IMR-90 (cell line): Measurements from ENCODE around the gene CAMK2N1.

Experiments used
- MAZ ChIP-seq: IDR thresholded peaks from 2 replicates; pipeline ENCODE4 v1.6.1; 2012; ENCODE audit warnings: low read depth, mild to moderate bottlenecking, low read length, improper control_type of control experiment, moderate library complexity, borderline replicate concordance
- POLR2A ChIP-seq: IDR thresholded peaks from 2 replicates; pipeline ENCODE4 v1.6.1; 2012; ENCODE audit warnings: mild to moderate bottlenecking, low read depth, low read length
- RAD21 ChIP-seq: IDR thresholded peaks from 2 replicates; pipeline ENCODE4 v1.6.1; 2012; ENCODE audit warnings: low read length, improper control_type of control experiment
- RFX5 ChIP-seq: IDR thresholded peaks from 2 replicates; pipeline ENCODE4 v1.8.0; 2012; ENCODE audit warnings: low read depth, mild to moderate bottlenecking, low read length, moderate library complexity
- SMC3 ChIP-seq: fragments of 150-350 bp; IDR thresholded peaks from 2 replicates; pipeline ENCODE4 v1.6.1; 2016; ENCODE audit warnings: low read depth, mild to moderate bottlenecking, antibody characterized with exemption, low read length, moderate library complexity
- TF ChIP-seq, protein P1 (sequence below): conservative IDR thresholded peaks from 2 replicates; pipeline ENCODE4 v1.5.1; 2012; ENCODE audit warnings: mild to moderate bottlenecking, low read depth, low read length, improper control_type of control experiment
- TF ChIP-seq, protein P2 (sequence below): fragments of 150-350 bp; IDR thresholded peaks from 2 replicates; pipeline ENCODE4 v1.6.1; 2016; ENCODE audit warnings: low read depth, mild to moderate bottlenecking, low read length, moderate library complexity, borderline replicate concordance
- TF ChIP-seq, protein P3 (sequence below): fragments of 150-350 bp; IDR thresholded peaks from 2 replicates; pipeline ENCODE4 v1.6.1; 2017; ENCODE audit warnings: mild to moderate bottlenecking, antibody characterized with exemption, low read length, low read depth

DNA sequence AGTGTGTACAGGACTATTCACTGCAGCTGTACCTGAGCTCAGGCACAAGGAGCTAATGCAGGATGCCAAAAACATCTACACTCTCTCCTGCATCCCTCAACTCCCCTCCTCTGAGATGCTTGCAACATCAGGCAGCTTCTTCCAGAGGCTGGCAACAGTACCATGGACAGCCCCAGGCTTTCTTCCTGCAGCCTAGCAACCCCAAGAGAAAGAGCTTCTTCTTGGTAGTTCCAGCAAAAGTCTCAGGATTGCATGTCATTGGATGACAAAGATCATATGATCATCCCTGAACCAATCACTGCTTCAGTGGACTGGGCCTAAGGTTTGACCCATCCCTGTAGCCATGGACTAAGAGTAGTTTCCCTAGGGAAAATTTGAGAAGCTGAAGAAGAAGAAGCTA lies 46.7 kb downstream of the CAMK2N1 start:
- TF ChIP-seq, protein P1, sequence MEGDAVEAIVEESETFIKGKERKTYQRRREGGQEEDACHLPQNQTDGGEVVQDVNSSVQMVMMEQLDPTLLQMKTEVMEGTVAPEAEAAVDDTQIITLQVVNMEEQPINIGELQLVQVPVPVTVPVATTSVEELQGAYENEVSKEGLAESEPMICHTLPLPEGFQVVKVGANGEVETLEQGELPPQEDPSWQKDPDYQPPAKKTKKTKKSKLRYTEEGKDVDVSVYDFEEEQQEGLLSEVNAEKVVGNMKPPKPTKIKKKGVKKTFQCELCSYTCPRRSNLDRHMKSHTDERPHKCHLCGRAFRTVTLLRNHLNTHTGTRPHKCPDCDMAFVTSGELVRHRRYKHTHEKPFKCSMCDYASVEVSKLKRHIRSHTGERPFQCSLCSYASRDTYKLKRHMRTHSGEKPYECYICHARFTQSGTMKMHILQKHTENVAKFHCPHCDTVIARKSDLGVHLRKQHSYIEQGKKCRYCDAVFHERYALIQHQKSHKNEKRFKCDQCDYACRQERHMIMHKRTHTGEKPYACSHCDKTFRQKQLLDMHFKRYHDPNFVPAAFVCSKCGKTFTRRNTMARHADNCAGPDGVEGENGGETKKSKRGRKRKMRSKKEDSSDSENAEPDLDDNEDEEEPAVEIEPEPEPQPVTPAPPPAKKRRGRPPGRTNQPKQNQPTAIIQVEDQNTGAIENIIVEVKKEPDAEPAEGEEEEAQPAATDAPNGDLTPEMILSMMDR = no peak
- no peak for TF ChIP-seq POLR2A
- no peak for TF ChIP-seq MAZ
- TF ChIP-seq SMC3 = no peak
- TF ChIP-seq, protein P2, sequence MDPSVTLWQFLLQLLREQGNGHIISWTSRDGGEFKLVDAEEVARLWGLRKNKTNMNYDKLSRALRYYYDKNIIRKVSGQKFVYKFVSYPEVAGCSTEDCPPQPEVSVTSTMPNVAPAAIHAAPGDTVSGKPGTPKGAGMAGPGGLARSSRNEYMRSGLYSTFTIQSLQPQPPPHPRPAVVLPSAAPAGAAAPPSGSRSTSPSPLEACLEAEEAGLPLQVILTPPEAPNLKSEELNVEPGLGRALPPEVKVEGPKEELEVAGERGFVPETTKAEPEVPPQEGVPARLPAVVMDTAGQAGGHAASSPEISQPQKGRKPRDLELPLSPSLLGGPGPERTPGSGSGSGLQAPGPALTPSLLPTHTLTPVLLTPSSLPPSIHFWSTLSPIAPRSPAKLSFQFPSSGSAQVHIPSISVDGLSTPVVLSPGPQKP = no peak
- TF ChIP-seq RFX5 = no peak
- TF ChIP-seq RAD21 = no peak
- TF ChIP-seq, protein P3, sequence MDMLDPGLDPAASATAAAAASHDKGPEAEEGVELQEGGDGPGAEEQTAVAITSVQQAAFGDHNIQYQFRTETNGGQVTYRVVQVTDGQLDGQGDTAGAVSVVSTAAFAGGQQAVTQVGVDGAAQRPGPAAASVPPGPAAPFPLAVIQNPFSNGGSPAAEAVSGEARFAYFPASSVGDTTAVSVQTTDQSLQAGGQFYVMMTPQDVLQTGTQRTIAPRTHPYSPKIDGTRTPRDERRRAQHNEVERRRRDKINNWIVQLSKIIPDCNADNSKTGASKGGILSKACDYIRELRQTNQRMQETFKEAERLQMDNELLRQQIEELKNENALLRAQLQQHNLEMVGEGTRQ = peak; percentile 61; the same call in 1 of the 2 replicates
